GM12891 (cell line): ENCODE results near the gene IP6K3.

Experiments used
- PAX5 ChIP-seq: IDR thresholded peaks from 2 replicates; pipeline ENCODE4 v1.6.1; 2011; ENCODE audit warnings: low read length, moderate library complexity, mild to moderate bottlenecking; ENCODE audit not compliant: insufficient read depth, severe bottlenecking
- POLR2A ChIP-seq: IDR thresholded peaks from 2 replicates; pipeline ENCODE4 v1.6.1; 2011; ENCODE audit warnings: low read depth, low read length, control low read depth
- POLR2AphosphoS5 ChIP-seq: IDR thresholded peaks from 2 replicates; pipeline ENCODE4 v1.6.1; 2011; ENCODE audit warnings: low read depth, low read length, control low read depth
- POU2F2 ChIP-seq: IDR thresholded peaks from 2 replicates; pipeline ENCODE4 v1.6.1; 2011; ENCODE audit warnings: low read depth, mild to moderate bottlenecking, control low read depth, low read length, moderate library complexity
- SPI1 ChIP-seq: IDR thresholded peaks from 2 replicates; pipeline ENCODE4 v1.6.1; 2011; ENCODE audit warnings: low read depth, low read length, control low read depth
- TAF1 ChIP-seq: IDR thresholded peaks from 2 replicates; pipeline ENCODE4 v1.6.1; 2011; ENCODE audit warnings: low read depth, low read length, control low read depth

DNA sequence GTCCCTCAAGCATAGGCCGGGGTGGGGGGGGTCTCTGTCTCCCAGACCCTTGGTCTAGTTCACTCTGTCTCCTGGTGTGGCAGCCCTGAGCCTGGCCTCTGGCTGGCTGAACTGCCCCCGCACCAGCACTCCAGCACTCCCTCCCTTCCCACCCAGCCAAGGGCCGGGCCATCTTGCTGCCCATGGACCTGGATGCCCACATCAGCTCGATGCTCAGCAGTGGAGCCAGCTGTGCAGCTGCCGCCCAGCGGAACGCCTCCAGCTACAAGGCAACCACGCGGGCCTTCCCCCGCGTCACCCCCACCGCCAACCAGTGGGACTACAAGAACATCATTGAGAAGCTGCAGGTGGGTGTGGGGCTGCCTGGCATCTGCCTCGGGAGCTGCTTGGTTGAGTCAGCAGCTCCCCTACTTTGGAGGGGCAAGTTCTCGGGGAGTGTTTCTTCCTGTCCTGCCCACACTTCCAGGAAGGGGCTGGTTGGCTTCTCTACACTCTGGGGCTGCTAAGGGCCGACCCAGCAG, 63.6 kb downstream of the IP6K3 start:
- TF ChIP-seq POLR2A, result no peak
- no peak for TF ChIP-seq POLR2AphosphoS5
- TF ChIP-seq SPI1, result no peak
- no peak for TF ChIP-seq TAF1
- TF ChIP-seq POU2F2, result no peak
- TF ChIP-seq PAX5, result no peak
